Stimulated activated CD8-positive, alpha-beta memory T cell treated with anti-CD3 and anti-CD28 coated beads, Interleukin-15, amount 100 ng/mL, for 24 hours (primary cell): ENCODE measurements around the gene ADAMTS1.

ENCODE experiments used
- DNase-seq: peaks from one replicate; pipeline ENCODE4 v3.0.0-alpha.2; 2020; ENCODE audit warnings: low read depth

The ADAMTS1 gene

GRCh38 chr21:26812173-26812572, 33.0 kb downstream of the ADAMTS1 start:
- DNase-seq: no peak

- DNase-seq: no peak
These were observed 33.7 kb downstream of the ADAMTS1 start for GRCh38 chr21:26811482-26811881.

GRCh38 chr21:26810676-26811415, 34.4 kb downstream of the ADAMTS1 start:
- DNase-seq: no peak

GRCh38 chr21:26810266-26810665, 34.9 kb downstream of the ADAMTS1 start:
- no peak for DNase-seq

- DNase-seq: no peak
These were observed 35.5 kb downstream of the ADAMTS1 start for GRCh38 chr21:26809745-26810144.

GRCh38 chr21:26806801-26807295, 38.4 kb downstream of the ADAMTS1 start:
- no peak for DNase-seq

- DNase-seq: no peak
These were observed 40.2 kb downstream of the ADAMTS1 start for GRCh38 chr21:26804895-26805609.

GRCh38 chr21:26801498-26801897, 43.7 kb downstream of the ADAMTS1 start:
- no peak for DNase-seq

- DNase-seq: no peak
These were observed 44.2 kb downstream of the ADAMTS1 start for GRCh38 chr21:26800970-26801431.

GRCh38 chr21:26800455-26800854, 44.8 kb downstream of the ADAMTS1 start:
- no peak for DNase-seq

GRCh38 chr21:26800001-26800400, 45.2 kb downstream of the ADAMTS1 start:
- no peak for DNase-seq

- DNase-seq: no peak
These were observed 46.1 kb downstream of the ADAMTS1 start for GRCh38 chr21:26798856-26799751.

- no peak for DNase-seq
These were observed 47.2 kb downstream of the ADAMTS1 start for GRCh38 chr21:26797878-26798456.

GRCh38 chr21:26795866-26796329, 49.3 kb downstream of the ADAMTS1 start:
- DNase-seq: no peak

GRCh38 chr21:26795412-26795805, 49.8 kb downstream of the ADAMTS1 start:
- DNase-seq: no peak

GRCh38 chr21:26794597-26795411, 50.4 kb downstream of the ADAMTS1 start:
- DNase-seq: no peak

- no peak for DNase-seq
These were observed 54.9 kb downstream of the ADAMTS1 start for GRCh38 chr21:26790296-26790695.

- DNase-seq: no peak
These were observed 56.4 kb downstream of the ADAMTS1 start for GRCh38 chr21:26788790-26789189.
